GM18909 (cell line): ENCODE results near the gene PDPR.
"Not testable (repeated sequence)": the region's sequence is repeated elsewhere in the genome, so short reads cannot be mapped to it uniquely, and the experiment has no call there.

Experiments
- ATAC-seq: cut with Tn5 transposase; IDR thresholded peaks from one replicate; pipeline ENCODE4 v1.9.1; 2021; ENCODE audit warnings: mild to moderate bottlenecking; ENCODE audit not compliant: unreplicated experiment, poor library complexity

The PDPR gene

DNA sequence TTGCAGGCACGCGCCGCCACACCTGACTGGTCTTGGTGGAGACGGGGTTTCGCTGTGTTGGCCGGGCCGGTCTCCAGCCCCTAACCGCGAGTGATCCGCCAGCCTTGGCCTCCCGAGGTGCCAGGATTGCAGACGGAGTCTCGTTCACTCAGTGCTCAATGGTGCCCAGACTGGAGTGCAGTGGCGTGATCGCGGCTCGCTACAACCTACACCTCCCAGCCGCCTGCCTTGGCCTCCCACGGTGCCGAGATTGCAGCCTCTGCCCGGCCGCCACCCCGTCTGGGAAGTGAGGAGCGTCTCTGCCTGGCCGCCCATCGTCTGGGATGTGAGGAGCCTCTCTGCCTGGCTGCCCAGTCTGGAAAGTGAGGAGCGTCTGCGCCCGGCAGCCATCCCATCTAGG lies 89.9 kb downstream of the PDPR start:
- ATAC-seq = not testable (repeated sequence)

DNA sequence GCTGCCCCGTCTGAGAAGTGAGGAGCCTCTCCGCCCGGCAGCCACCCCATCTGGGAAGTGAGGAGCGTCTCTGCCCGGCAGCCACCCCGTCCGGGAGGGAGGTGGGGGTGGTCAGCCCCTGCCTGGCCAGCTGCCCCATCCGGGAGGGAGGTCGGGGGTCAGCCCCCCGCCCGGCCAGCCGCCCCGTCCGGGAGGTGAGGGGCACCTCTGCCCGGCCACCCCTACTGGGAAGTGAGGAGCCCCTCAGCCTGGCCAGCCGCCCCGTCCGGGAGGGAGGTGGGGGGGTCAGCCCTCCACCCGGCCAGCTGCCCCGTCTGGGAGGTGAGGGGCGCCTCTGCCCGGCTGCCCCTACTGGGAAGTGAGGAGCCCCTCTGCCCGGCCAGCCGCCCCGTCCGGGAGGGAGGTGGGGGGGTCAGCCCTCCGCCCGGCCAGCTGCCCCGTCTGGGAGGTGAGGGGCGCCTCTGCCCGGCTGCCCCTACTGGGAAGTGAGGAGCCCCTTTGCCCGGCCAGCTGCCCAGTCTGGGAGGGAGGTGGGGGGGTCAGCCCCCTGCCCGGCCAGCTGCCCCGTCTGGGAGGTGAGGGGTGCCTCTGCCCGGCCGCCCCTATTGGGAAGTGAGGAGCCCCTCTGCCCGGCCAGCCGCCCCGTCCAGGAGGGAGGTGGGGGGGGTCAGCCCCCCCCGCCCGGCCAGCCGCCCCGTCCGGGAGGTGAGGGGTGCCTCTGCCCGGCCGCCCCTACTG lies 90.7 kb downstream of the PDPR start:
- ATAC-seq = not testable (repeated sequence)

DNA sequence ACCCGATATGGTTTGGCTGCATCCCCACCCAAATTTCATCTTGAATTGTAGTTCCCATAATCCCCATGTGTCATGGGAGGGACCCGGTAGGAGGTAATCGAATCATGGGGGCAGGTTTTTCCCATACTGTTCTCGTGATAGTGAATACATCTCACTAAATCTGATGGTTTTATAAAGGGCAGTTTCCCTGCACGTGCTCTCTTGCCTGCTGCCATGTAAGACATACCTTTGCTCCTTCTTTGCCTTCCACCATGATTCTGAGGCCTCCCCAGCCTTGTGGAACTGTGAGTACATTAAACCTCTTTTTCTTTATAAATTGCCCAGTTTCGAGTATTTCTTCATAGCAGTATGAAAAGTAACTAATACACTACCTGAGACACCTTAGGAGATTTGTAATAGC lies 92.2 kb downstream of the PDPR start:
- not testable (repeated sequence) for ATAC-seq
